HepG2 (cell line): ENCODE data around the gene SPSB2. TPM values are rescaled to one million over a fixed set of nuclear protein-coding genes. Genes with fewer than 3 reads are reported as not detected.

Source experiments
- ARID2 ChIP-seq: sonication (generic); formaldehyde crosslinking; IDR thresholded peaks from 2 replicates; pipeline ENCODE4 v1.8.1; 2022; ENCODE audit warnings: mild to moderate bottlenecking, missing genetic modification reagents, borderline replicate concordance
- NFIB ChIP-seq: sonication (generic); formaldehyde crosslinking; IDR thresholded peaks from 2 replicates; pipeline ENCODE4 v1.9.0; 2021; ENCODE audit warnings: missing genetic modification reagents, mild to moderate bottlenecking, borderline replicate concordance
- PRMT3 ChIP-seq: sonication (generic); formaldehyde crosslinking; IDR thresholded peaks from 2 replicates; pipeline ENCODE4 v1.8.1; 2022; ENCODE audit warnings: low read depth, mild to moderate bottlenecking, moderate library complexity, missing genetic modification reagents, borderline replicate concordance
- RNF2 ChIP-seq: fragments of 450-650 bp; conservative IDR thresholded peaks from 2 replicates; pipeline ENCODE4 v1.6.1; 2016; ENCODE audit warnings: low read depth
- SPEN ChIP-seq: sonication (generic); formaldehyde crosslinking; IDR thresholded peaks from 2 replicates; pipeline ENCODE4 v1.5.1; 2020; ENCODE audit warnings: low read depth, mild to moderate bottlenecking, missing genetic modification reagents
- TEAD2 ChIP-seq: sonication (generic); formaldehyde crosslinking; IDR thresholded peaks from 2 replicates; pipeline ENCODE4 v1.9.0; 2021; ENCODE audit warnings: missing genetic modification reagents
- THRA ChIP-seq: sonication (generic); formaldehyde crosslinking; IDR thresholded peaks from 2 replicates; pipeline ENCODE4 v1.4.0; 2020; ENCODE audit warnings: missing genetic modification reagents, borderline replicate concordance
- ZC3H13 ChIP-seq: sonication (generic); formaldehyde crosslinking; IDR thresholded peaks from 2 replicates; pipeline ENCODE4 v1.8.1; 2023; ENCODE audit warnings: mild to moderate bottlenecking, missing genetic modification reagents, moderate library complexity
- ZNF407 ChIP-seq: sonication (generic); formaldehyde crosslinking; IDR thresholded peaks from one replicate; pipeline ENCODE4 v1.5.1; 2020; ENCODE audit warnings: mild to moderate bottlenecking, missing genetic modification reagents; ENCODE audit errors: not compliant biosample characterization
- ZNF564 ChIP-seq: sonication (generic); formaldehyde crosslinking; IDR thresholded peaks from 2 replicates; pipeline ENCODE4 v1.8.1; 2023; ENCODE audit warnings: mild to moderate bottlenecking, missing genetic modification reagents
- ZNF597 ChIP-seq: sonication (generic); formaldehyde crosslinking; IDR thresholded peaks from 2 replicates; pipeline ENCODE4 v1.5.0; 2020; ENCODE audit warnings: missing genetic modification reagents
- ZNF598 ChIP-seq: sonication (generic); formaldehyde crosslinking; IDR thresholded peaks from 2 replicates; pipeline ENCODE4 v1.5.1; 2020; ENCODE audit warnings: mild to moderate bottlenecking, missing genetic modification reagents, borderline replicate concordance
- ZNF660 ChIP-seq: sonication (generic); formaldehyde crosslinking; IDR thresholded peaks from 2 replicates; pipeline ENCODE4 v1.5.1; 2020; ENCODE audit warnings: mild to moderate bottlenecking, low read depth, missing genetic modification reagents, borderline replicate concordance
- ZNF674 ChIP-seq: sonication (generic); formaldehyde crosslinking; IDR thresholded peaks from 2 replicates; pipeline ENCODE4 v1.5.0; 2020; ENCODE audit warnings: low read depth, mild to moderate bottlenecking, missing genetic modification reagents
- ZZZ3 ChIP-seq: sonication (generic); formaldehyde crosslinking; IDR thresholded peaks from 2 replicates; pipeline ENCODE4 v1.4.0; 2020; ENCODE audit warnings: missing genetic modification reagents, mild to moderate bottlenecking, borderline replicate concordance
- polyA plus RNA-seq, 8 experiments: library from polyadenylated mRNA; depleted of rRNA in 3 of 8; stranded (reverse) in 7 of 8; unstranded in 1 of 8; fragments of >200 nt; fragmentation: Illumina TruSeq in 4 of 8; extraction: Trizol in 4 of 8; gene quantifications; 2 replicates each; pipeline versions ENCODE4 v1.2.1 to v1.2.3, GENCODE V29; 2011 to 2016; ENCODE audit warnings: low read depth in 4 of 8, missing spikeins in 1 of 8, mixed read lengths in 1 of 8; ENCODE audit not compliant: insufficient read depth in 1 of 8
- total RNA-seq, 5 experiments: library from RNA; depleted of rRNA; stranded (reverse); fragments of >200 nt; fragmentation: Illumina TruSeq; extraction: Trizol; gene quantifications; 2 replicates each; pipeline ENCODE4 v1.2.3, GENCODE V29; 2016; ENCODE audit warnings: low read depth in 1 of 5

SPSB2 gene
- total and polyA plus RNA-seq, 2 of the 13 experiments (the other 11 are each of a cell fraction or from before 2014, with no cell fraction given): 2.0 to 6.2 TPM

GRCh38 chr12:6828781-6829535, 44.1 kb downstream of the SPSB2 start (continued):
- no peak for TF ChIP-seq ZNF407 (CRISPR knock-in tag)
- no peak for TF ChIP-seq ZNF674 (CRISPR knock-in tag)
- no peak for TF ChIP-seq NFIB
- TF ChIP-seq ZNF660 (CRISPR knock-in tag): no peak
- TF ChIP-seq ZC3H13 (CRISPR knock-in tag): peak; percentile 88; the same call in 1 of the 2 replicates
- no peak for TF ChIP-seq RNF2
- TF ChIP-seq ZZZ3 (CRISPR knock-in tag): no peak
- no peak for TF ChIP-seq ZNF598 (CRISPR knock-in tag)
- no peak; the same call in 1 of the 2 replicates for TF ChIP-seq SPEN (CRISPR knock-in tag)
- TF ChIP-seq PRMT3 (CRISPR knock-in tag): 0 out of 2 replicates have a peak, but pooled peaks have one; percentile 43
- no peak for TF ChIP-seq ARID2 (CRISPR knock-in tag)
- TF ChIP-seq ZNF564 (CRISPR knock-in tag): no peak; the same call in 1 of the 2 replicates
- TF ChIP-seq TEAD2: no peak
- TF ChIP-seq ZNF597 (CRISPR knock-in tag): no peak
- TF ChIP-seq THRA (CRISPR knock-in tag): no peak
